ENCODE measurements around the gene TRPC4. TPM values are rescaled to one million over a fixed set of nuclear protein-coding genes. Genes with fewer than 3 reads are reported as not detected.

TRPC4 gene
- total RNA-seq, 1 experiment from 2014 or later = 19.0 TPM

GRCh38 chr13:37656247-37656940 lies 213.2 kb downstream of the TRPC4 start:
- no peak overlapping the region for H4K8ac ChIP-seq (replicated peaks; ENCODE audit: insufficient read length, low read depth, low read length)
- H2BK5ac ChIP-seq (ENCODE audit: insufficient read length, low read length) = no peak overlapping the region
- DNase-seq = no peak
- no peaks in the 10 kb centered on the region for H3K4me1 ChIP-seq (ENCODE audit: insufficient read depth, low read length)
- H2BK120ac ChIP-seq (ENCODE audit: low read depth, low read length, poor library complexity, severe bottlenecking) = no peak overlapping the region
- H3K18ac ChIP-seq (ENCODE audit: insufficient read length, low read depth, low read length) = no peak overlapping the region
- WGBS (ENCODE audit: extremely low coverage, insufficient read length, low lambda C conversion rate) = no CpG with 5 or more reads among the region's 7 CpGs
- no peak overlapping the region for H3K56ac ChIP-seq (ENCODE audit: insufficient read length, low read depth, low read length)
- no peaks in the 10 kb centered on the region for H3K9me3 Mint-ChIP-seq
- no peak for TF ChIP-seq CTCF (conservative IDR thresholded peaks at IDR 0.05)
- no peak overlapping the region for H3K4me3 Mint-ChIP-seq
- H3K14ac ChIP-seq (ENCODE audit: insufficient read depth, low read length) = no peak overlapping the region
- no peaks in the 10 kb centered on the region for H3K9me3 ChIP-seq (ENCODE audit: control insufficient read depth, low read depth, low read length)
- no peaks in the 10 kb centered on the region for H3K27me3 ChIP-seq (ENCODE audit: insufficient read depth, low read length)
- no peak overlapping the region for H2BK12ac ChIP-seq (ENCODE audit: insufficient read length, low read depth, low read length)
- no peaks in the 10 kb centered on the region for H3K27me3 Mint-ChIP-seq (ENCODE audit: low read depth)
- no peak overlapping the region for H3K23ac ChIP-seq (ENCODE audit: insufficient read length, low read depth, low read length)
- no peaks in the 10 kb centered on the region for H4K20me1 ChIP-seq (ENCODE audit: control insufficient read depth, insufficient read depth, insufficient read length)
- H2AK5ac ChIP-seq (ENCODE audit: insufficient read length, low read length) = no peak overlapping the region
- no peak overlapping the region for H3K9ac ChIP-seq (ENCODE audit: extremely low read depth, insufficient read length, low read length)
- no peak overlapping the region for H3K4ac ChIP-seq (ENCODE audit: low read depth, low read length)
- H2AFZ ChIP-seq (ENCODE audit: low read length) = no peak overlapping the region
- H3T11ph ChIP-seq (ENCODE audit: low read length) = no peak overlapping the region
- no peak overlapping the region for H4K5ac ChIP-seq (ENCODE audit: insufficient read length, low read depth, low read length)
- H2BK20ac ChIP-seq (ENCODE audit: low read depth, low read length, poor library complexity, severe bottlenecking) = no peak overlapping the region
- H3K27ac ChIP-seq (ENCODE audit: insufficient read length, low read depth, low read length) = no peak overlapping the region
- H2BK15ac ChIP-seq (ENCODE audit: low read depth, low read length) = no peak overlapping the region
- no peak overlapping the region for H3K4me2 ChIP-seq (ENCODE audit: insufficient read depth, insufficient read length, low read length)
- H3K27ac Mint-ChIP-seq = no peak overlapping the region
- H3K79me1 ChIP-seq (ENCODE audit: insufficient read depth, low read depth, low read length, poor library complexity, severe bottlenecking) = no peaks in the 10 kb centered on the region
- no peaks in the 10 kb centered on the region for H3K79me2 ChIP-seq (ENCODE audit: insufficient read depth, low read length)
- no peaks in the 10 kb centered on the region; a peak in 1 of 7 replicates for H3K36me3 Mint-ChIP-seq (ENCODE audit: insufficient read depth in 1 of 3, low read depth in 3 of 3)
- H3K23me2 ChIP-seq (ENCODE audit: insufficient read length, low read depth, low read length, poor library complexity, severe bottlenecking) = no peaks in the 10 kb centered on the region
- no peak overlapping the region for H4K91ac ChIP-seq (ENCODE audit: insufficient read length, low read depth, low read length)
- peaks cover 0 to 2% of the 10 kb centered on the region in 2 experiments; a peak in 1 of 4 replicates for H3K4me1 Mint-ChIP-seq

Measured in H9 (cell line).